ENCODE data around the gene FRMD5. TPM values are rescaled to one million over a fixed set of nuclear protein-coding genes. Genes with fewer than 3 reads are reported as not detected.

Gene FRMD5
- total RNA-seq, 1 donor from 2014 or later = 0.49 TPM

DNA sequence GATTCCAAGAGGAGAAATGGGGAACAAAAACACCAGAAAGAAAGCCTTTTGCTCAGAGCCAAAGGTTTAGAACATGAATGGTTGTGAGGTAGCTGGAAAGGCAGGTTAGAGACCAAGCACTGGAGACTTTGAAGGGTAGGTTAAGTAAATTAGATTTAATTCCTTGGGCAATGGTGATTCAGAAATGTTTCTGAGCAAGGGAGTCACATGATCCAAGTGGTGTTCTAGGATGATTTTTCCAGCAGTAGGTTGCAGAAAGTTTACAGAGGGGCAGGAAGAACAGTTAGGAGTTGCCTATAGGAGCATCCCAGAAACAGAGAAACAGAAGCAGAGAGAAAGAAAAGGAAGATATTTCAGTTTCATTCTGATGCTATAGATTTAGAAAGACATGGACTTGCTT, 228.4 kb downstream of the FRMD5 start:
- no peak for DNase-seq (ENCODE audit: extremely low spot score in 2 of 2)
- TF ChIP-seq, protein P1, sequence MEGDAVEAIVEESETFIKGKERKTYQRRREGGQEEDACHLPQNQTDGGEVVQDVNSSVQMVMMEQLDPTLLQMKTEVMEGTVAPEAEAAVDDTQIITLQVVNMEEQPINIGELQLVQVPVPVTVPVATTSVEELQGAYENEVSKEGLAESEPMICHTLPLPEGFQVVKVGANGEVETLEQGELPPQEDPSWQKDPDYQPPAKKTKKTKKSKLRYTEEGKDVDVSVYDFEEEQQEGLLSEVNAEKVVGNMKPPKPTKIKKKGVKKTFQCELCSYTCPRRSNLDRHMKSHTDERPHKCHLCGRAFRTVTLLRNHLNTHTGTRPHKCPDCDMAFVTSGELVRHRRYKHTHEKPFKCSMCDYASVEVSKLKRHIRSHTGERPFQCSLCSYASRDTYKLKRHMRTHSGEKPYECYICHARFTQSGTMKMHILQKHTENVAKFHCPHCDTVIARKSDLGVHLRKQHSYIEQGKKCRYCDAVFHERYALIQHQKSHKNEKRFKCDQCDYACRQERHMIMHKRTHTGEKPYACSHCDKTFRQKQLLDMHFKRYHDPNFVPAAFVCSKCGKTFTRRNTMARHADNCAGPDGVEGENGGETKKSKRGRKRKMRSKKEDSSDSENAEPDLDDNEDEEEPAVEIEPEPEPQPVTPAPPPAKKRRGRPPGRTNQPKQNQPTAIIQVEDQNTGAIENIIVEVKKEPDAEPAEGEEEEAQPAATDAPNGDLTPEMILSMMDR (IDR thresholded peaks at IDR 0.05) = no peak
- no peak for TF ChIP-seq POLR2AphosphoS5 (IDR thresholded peaks at IDR 0.05; ENCODE audit: insufficient read depth in 1 of 2, low read depth in 1 of 2)
- no peak for TF ChIP-seq POLR2A (IDR thresholded peaks at IDR 0.05)
- intact Hi-C loops (cut with DNase I) = no loop called here
- H3K9me3 ChIP-seq = no peaks in the 10 kb centered on the region
- no peaks in the 10 kb centered on the region for H3K4me1 ChIP-seq
- no peak overlapping the region for H3K4me3 ChIP-seq
- no peak overlapping the region for H3K27ac ChIP-seq
- H3K27me3 ChIP-seq = no peaks in the 10 kb centered on the region
- H3K36me3 ChIP-seq = no peaks in the 10 kb centered on the region

DNA sequence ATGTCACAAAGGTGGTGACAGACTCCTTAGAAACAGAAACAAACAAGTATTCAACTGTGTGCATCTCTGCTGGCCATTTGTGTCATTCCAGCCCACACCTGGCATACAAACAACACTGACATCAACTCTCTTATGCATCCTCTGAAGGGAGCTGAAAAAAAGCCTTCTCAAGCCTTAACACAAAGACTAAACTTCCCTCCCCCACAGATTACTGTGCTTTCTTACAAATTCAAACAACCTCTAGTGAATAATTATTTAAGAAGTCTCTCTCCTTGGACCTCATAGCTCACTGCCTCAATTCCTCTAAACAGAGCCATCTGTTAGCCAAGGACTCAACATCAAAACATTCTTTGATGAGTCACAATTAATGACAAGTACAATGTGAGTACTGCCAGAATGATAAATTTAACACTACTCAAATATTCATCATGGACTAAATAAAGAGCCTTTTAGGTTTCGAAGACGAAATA, 236.2 kb downstream of the FRMD5 start:
- Histone ChIP-seq H3K27ac (no peak overlapping the region), H3K4me3 (no peak overlapping the region), H3K4me1 (no peaks in the 10 kb centered on the region), H3K36me3 (no peaks in the 10 kb centered on the region), H3K27me3 (no peaks in the 10 kb centered on the region), H3K9me3 (no peaks in the 10 kb centered on the region)
- intact Hi-C loops (cut with DNase I) = no loop called here
- no peak for DNase-seq (ENCODE audit: extremely low spot score in 2 of 2)
- TF ChIP-seq POLR2AphosphoS5 (IDR thresholded peaks at IDR 0.05; ENCODE audit: insufficient read depth in 1 of 2, low read depth in 1 of 2) (no peak), POLR2A (IDR thresholded peaks at IDR 0.05) (no peak)
- TF ChIP-seq, protein P1 (IDR thresholded peaks at IDR 0.05) = no peak

DNA sequence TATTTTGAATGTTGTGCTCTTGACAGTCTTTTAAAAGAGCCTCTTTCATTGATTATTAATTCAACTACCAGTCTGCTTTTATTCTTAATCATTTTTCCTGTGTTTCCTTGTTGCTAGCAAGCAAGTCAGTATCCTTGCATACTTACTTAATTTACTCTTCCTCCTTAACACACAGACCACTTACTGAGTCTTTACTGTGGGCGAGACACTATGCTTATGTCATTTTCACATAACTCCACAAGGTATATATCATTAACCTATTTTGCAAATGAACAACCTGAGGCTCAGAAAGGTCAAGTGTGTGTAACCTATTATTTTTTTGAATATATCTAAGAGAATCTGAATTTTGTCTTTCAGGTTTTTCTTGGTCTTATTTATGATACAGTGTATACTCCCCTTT, 237.3 kb downstream of the FRMD5 start:
- Histone ChIP-seq H3K4me1 (no peaks in the 10 kb centered on the region), H3K4me3 (no peak overlapping the region), H3K27me3 (no peaks in the 10 kb centered on the region), H3K36me3 (no peaks in the 10 kb centered on the region), H3K27ac (no peak overlapping the region), H3K9me3 (no peaks in the 10 kb centered on the region)
- DNase-seq (ENCODE audit: extremely low spot score in 2 of 2) = no peak
- intact Hi-C loops (cut with DNase I) = no loop called here
- TF ChIP-seq POLR2AphosphoS5 (IDR thresholded peaks at IDR 0.05; ENCODE audit: insufficient read depth in 1 of 2, low read depth in 1 of 2) = no peak
- TF ChIP-seq, protein P1 (IDR thresholded peaks at IDR 0.05) = no peak
- no peak for TF ChIP-seq POLR2A (IDR thresholded peaks at IDR 0.05)

DNA sequence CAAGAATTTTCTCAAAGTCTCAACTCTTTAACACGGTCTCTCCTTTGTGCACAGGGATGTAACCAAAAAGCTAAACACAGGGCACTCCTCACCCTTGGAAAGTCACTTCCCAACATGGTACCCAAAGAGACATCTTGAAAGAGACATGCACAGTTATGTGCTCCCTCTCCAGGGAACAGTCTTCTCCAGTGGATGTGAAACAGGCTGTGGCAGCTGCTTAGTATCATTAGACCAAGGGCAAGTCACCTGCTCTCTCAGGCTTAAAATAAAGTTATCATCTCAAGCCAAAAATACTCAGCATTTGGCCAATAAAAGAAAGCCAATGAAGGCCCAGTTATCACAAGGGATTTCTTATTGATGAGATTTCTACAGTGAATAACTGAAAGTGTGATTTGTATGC, 239.9 kb downstream of the FRMD5 start:
- TF ChIP-seq POLR2A (IDR thresholded peaks at IDR 0.05) = no peak
- no peak for TF ChIP-seq POLR2AphosphoS5 (IDR thresholded peaks at IDR 0.05; ENCODE audit: insufficient read depth in 1 of 2, low read depth in 1 of 2)
- TF ChIP-seq, protein P1 (IDR thresholded peaks at IDR 0.05) = no peak
- Histone ChIP-seq H3K27me3 (no peaks in the 10 kb centered on the region), H3K9me3 (no peaks in the 10 kb centered on the region), H3K4me3 (no peak overlapping the region), H3K27ac (no peak overlapping the region), H3K4me1 (no peaks in the 10 kb centered on the region), H3K36me3 (no peaks in the 10 kb centered on the region)
- intact Hi-C loops (cut with DNase I) = no loop called here
- no peak for DNase-seq (ENCODE audit: extremely low spot score in 2 of 2)

DNA sequence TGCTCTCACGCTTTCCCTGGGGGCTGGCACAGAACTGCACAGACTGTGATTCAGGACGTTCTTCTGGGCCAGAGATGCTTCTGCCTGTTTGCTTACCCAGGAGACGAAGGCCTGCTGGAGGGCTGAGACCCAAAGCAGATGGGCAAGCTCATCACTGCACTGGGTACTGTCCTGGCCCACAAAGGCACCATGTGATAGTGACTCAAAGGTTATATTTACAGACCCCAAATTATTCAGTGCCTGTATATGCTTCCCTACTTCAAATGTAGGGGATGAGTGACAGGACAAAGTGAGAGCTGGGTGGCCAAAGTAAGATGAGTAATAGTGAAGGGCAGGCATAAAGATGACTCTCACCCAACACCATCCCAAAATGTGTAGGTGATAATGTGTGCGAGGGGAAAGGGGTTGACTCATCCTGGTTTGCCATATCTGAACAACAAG, 240.9 kb downstream of the FRMD5 start:
- no peak for DNase-seq (ENCODE audit: extremely low spot score in 2 of 2)
- Histone ChIP-seq H3K27me3 (no peaks in the 10 kb centered on the region), H3K4me1 (no peaks in the 10 kb centered on the region), H3K27ac (no peak overlapping the region), H3K36me3 (no peaks in the 10 kb centered on the region), H3K9me3 (no peaks in the 10 kb centered on the region), H3K4me3 (no peak overlapping the region)
- intact Hi-C loops (cut with DNase I) = no loop called here
- TF ChIP-seq, protein P1 (IDR thresholded peaks at IDR 0.05) = no peak
- TF ChIP-seq POLR2A (IDR thresholded peaks at IDR 0.05) (no peak), POLR2AphosphoS5 (IDR thresholded peaks at IDR 0.05; ENCODE audit: insufficient read depth in 1 of 2, low read depth in 1 of 2) (no peak)
